ENCODE results near the gene SLC25A53.

The SLC25A53 gene, protein sequence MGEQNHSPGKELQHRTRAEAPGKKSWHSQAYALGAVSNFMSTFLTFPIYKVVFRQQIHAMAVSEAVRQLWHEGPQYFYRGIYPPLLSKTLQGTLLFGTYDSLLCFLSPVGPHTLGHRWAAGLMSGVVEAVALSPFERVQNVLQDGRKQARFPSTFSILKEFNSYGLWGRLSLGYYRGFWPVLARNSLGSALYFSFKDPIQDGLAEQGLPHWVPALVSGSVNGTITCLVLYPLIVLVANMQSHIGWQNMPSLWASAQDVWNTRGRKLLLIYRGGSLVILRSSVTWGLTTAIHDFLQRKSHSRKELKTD

DNA sequence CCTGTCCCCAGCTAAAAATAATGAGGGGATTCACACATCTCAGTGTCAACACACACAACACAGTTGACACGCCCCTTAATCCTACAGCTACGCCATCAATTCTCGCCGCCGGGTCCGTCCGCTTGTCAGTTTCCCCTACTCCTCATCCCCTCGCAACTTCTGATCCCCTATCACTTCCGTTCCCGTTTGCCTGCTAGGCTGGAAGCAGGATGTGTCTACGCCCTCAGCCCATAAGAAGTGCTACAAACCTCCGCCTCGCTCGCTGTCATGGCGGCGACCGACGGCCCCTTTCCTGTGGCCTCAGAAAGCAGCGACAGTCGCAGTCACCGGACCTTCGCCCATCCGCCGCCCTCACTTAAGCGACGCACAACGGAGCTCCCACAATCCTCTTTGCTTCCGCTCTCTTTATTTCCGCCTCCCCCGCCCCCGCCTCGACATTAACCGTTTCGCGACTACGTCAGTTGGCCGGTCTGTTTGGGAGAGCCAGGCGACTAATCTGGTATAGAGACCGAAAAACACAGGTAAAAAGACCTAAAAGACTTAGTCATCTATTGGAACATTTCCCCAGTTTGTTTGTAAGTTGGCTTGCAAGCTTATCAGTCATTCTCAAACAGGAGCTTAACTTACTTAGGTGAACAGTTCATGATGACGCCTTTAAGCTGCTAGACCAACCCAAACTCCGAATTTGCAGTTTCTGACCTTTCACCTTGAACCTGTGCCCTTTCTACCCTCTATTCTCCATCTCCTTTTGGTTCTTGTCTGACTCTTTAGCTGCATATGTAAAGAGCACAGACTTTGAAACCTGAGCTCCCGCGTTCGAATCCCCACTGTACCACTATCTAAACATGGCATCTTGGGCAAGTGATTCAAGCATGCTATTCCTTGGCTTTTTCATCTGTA is at the start of gene SLC25A53:
TSS of gene SLC25A53 (minus strand) at position 380 of the 900 bp plus-strand sequence. CDS start 51,752 bp downstream, outside the sequence.
- DNase-seq, result peak; percentile 69

DNA sequence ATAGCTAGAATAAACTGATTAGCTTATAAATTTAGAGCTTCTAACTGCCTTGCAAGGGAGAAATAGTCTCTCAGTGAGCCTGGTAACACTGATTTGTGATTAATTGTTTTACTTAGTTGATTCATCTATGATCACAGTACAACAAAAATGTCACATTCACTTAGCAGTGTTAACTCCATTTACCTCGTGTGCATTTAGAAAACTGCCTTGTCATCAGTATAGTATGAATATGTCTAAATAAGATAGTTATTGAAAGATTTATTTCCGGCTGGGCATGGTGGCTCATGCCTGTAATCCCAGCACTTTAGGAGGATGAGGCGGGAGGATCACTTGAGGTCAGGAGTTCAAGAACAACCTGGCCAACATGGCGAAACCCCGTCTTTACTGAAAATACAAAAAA is 48.7 kb upstream of the SLC25A53 start:
- DNase-seq, result no peak

DNA sequence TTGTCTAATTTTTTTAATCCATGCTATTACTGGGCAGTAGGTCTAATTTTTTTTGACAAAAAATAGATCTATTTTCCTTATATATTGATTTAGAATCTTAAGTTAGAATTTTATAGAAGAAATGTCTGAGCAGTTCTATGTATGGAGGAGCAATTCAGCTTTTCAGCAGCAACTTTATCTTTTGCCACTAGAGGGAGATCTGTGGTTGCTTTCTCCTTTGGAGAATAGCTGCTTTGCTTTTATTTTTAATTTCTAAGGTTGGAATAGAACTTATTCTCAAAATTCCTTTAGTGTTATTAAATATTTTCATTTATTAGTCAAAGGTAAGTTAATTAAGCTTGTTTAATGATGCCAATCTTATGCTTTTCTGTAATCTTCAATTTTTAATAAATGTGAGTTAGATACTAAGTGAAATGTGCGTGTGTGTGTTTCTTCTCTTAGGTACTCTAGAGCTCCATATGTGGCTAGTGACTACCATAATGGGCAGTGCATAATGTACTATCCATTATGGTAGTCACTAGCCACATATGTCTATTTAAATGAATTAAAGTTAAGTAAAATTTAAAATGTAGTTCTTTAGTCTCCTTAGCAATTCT is 38.8 kb upstream of the SLC25A53 start:
- DNase-seq, result no peak

DNA sequence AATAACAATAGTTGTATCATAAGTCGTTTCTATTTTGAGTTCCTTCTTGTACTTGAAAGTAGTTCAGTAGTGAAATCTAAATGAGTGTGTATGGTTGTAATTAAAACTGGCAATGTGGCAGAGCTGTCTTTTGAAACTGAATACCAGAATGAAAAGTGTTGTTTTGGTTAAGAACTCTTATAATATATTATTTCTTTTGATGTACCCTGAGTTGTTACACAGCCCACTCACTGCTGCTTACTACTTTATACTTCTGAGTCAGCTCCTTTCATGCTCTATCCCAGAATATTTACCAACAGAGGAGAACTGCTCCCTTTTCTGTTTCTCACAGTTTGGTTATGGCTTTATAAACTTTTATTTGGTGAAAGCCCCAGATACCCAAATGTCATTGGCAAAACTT is 38.2 kb upstream of the SLC25A53 start:
- DNase-seq, result no peak

DNA sequence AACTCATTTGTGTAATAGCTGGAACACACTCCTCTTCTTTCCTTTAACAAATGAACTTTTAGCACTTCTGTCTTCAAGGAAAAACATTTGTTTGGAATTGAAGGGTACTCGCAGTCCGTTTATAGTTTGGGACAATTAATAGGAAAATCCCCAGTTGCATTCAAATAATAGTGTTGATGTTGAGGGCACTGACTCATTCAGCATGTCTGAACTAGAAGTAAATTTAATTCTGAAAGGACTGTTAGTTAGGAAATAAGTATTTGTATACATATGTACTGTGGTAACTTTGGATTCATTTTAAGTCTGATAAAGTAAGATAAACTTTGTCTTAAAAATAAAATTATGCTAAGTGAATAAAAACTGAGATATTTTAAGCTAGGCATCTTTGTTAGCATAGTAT is 36.7 kb upstream of the SLC25A53 start:
- DNase-seq, result no peak

DNA sequence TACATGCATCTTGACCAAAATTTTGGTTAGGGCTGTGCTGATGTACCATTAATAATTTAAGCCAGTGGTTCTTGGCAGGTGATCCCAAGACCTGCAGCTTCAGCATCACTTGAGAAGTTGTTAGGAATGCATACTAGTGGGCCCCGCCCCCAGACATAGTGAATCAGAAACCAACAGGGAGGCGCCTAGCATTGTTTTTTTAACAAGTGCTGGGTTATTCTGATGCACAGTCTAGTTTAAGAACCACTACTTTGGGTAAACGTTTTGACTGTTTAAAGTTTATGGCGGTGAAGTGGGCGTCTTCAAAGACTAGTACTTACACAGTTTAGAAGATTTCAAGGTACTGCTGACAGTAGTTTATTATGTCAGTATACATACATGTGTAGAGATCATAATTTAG is 33.0 kb upstream of the SLC25A53 start:
- no peak for DNase-seq

DNA sequence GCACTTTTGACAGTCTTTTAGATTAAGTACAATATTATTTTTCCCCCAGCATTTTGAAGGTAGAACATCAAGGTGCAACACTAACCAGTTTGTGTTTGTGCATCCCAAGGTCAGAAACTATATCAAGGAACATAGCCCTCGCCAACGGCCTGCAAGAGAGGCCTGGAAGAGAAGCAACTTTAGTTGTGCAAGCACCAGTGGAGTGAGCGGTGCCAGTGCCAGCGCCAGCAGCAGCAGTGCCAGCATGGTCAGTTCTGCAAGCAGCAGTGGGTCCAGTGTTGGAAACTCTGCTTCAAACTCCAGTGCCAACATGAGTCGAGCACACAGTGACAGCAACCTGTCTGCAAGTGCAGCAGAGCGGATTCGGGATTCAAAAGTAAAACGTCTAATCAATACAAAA is 31.1 kb upstream of the SLC25A53 start:
- DNase-seq, result no peak

DNA sequence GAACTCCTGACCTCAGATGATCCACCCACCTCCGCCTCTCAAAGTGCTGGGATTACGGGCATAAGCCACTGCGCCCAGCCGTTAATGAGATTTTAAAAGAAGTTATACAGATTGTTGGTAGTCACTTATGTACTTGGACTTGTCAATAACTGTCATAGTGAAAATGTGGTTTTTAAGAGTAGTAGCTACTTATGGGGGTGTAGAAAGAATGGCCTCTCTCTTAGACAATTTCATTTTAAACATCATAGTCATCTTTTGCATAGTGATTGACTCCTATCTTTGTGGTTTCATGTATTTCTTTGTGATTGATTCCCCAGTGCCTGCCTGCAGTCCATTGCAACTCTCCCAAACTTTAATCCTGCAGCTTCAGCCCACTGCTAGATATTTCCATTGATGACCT is 26.9 kb upstream of the SLC25A53 start:
- no peak for DNase-seq

DNA sequence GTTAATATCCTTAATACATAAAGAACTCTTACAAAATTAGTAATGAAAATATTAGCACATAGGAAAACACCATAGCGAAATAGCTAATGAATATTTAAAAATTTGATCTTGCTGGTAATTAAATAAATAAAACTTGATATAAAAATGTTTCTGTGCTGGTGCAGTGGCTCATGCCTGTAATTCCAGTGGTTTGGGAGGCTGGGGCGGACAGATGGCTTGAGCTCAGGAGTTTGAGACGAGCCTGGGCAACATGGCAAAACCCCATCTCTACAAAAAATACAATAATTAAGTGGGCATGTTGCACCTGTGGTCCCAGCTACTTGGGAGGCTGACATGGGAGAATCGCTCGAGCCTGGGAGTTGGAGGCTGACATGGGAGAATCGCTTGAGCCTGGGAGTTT is 17.0 kb upstream of the SLC25A53 start:
- DNase-seq, result no peak

DNA sequence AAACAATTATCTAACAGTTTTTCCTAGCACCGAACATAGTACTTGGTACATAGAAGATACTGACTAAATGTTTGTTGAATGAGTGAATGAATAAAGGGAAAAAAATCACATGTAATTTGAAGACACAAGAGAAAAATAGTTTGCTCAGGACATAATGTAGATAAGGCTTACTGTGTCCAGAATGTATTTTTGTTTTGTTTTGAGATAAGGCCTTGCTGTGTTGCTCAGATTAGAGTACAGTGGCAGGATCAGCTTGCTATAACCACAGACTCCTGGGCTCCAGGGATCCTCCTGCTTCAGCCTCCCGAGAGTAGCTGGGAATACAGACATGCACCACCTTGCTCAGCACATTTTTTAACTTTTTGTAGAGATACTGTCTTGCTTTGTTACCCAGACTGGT is 16.0 kb upstream of the SLC25A53 start:
- no peak for DNase-seq

DNA sequence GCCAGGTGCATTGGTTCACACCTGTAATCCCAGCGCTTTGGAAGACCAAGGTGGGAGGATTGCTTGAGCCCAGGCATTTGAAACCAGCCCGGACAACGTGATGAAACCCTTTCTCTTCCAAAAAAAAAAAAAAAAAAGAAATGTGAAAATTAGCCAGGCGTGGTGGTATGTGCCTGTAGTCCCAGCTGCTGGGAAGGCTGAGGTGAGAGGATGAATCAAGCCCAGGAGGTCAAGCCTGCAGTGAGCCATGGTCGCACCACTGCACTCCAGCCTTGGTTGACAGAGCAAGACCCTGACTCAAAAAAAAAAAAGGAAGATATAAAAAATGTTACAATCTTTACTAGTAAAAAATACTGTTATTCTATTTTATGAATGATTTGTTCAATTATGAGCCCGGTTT is 15.3 kb upstream of the SLC25A53 start:
- no peak for DNase-seq

DNA sequence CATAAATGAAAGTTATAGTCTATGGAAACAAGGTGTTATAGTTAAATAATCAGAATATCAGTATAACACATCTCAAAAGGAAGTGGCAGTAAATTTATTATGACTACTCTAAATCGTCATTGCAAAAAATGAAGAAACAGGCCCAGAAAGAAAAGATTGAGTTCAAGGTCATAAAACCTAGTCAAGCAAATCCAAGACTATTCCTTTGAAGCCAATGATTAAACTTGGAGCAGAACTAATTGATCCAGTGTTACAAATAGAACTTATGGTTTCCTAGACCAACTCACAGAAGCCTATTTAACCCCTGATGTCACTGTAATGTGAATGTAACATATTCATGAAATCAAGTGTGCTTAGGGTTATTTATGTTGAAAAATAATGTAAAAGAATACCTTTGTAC is 11.3 kb upstream of the SLC25A53 start:
- no peak for DNase-seq

DNA sequence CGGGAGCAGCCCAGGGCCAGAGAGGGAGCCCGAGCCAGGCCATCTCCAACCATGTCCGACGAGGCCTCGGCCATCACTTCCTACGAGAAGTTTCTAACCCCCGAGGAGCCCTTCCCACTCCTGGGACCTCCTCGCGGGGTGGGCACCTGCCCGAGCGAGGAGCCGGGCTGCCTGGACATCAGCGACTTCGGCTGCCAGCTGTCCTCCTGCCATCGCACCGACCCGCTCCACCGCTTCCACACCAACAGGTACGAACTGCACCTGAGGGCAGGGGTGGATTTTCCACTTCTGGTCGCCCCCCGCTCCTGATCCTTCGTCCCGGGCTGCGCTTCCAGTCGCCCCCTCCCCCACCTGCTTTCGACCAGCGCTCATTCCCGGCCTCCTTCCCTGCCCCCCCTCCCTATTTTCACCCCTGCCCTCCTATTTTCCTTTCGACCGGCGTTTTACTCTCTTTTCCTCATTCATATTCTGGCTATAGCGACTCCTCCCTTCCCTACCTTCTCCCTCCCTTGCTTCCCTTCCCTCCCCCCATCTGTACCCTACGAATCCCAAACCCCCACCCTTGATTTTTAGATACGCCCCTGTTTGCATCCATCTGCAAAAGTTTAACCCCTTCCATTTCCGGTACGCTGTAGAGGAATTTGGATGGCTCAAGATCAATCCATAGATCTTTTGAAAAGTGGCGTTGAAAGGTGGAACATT is 10.1 kb upstream of the SLC25A53 start:
- no peak for DNase-seq

DNA sequence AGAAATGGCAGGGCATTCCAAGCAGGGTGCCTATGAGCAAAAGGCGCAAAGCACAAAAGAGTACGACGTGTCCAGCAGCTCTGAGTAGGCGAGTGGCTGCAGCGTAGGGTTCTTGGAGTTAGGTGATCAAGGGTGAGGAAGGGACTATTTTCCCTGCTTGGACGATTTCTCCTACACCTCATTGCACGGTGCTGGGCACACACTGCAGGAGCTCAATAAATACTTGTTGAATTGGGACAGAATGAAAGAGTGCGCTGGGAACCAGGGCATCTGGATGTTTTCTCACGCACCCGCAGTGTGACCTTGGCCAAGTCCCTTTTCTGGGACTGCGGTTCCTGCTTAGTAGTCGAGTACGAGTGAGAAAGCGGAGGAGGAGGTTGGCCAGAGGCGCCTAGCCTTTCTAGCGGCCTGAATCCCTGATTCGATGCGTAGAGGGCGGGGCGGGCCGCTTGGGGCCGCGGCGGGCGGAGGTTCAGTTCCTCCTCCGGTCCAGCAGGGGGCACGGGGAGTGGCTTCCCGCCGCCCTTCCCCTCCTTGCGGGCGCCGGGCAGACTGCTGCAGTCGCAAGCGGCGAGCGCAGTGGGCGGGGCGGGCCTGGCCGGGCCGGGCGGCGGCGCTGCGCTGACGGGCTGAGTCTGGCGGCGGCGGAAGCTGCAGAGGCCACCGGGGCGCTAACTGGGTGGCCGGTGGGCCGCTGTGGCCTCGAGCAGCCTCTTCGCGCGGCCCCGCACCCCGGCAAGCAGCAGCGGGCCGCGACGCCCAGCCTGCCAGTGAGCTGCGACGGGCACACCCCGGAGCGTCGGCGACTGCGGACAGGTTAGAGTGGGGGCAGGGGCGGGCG is 9.3 kb upstream of the SLC25A53 start, which contains the start of gene FAM199X:
TSS of gene FAM199X (plus strand) at position 560 of the 841 bp plus-strand sequence. CDS start 333 bp downstream, outside the sequence.
- peak; percentile 78 for DNase-seq

DNA sequence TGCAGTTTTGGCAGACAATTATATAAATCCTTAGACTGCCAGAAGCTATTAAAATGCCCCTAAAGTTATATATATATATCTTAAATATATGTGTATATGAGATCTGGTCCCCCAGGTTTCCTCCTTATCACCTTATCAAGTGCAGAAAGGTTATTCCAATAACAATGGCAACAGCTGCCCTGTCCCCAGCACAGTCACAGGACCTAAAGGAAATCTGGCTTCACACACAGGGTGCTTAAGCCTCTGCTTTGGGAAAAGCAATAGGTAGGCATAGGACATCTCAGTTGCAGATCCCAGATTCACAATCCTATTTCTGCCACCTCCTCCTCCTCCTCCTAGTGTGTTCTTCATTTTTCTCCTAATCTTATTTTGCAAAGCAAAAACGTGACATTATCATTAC is 5.8 kb downstream of the SLC25A53 start:
- DNase-seq, result no peak

DNA sequence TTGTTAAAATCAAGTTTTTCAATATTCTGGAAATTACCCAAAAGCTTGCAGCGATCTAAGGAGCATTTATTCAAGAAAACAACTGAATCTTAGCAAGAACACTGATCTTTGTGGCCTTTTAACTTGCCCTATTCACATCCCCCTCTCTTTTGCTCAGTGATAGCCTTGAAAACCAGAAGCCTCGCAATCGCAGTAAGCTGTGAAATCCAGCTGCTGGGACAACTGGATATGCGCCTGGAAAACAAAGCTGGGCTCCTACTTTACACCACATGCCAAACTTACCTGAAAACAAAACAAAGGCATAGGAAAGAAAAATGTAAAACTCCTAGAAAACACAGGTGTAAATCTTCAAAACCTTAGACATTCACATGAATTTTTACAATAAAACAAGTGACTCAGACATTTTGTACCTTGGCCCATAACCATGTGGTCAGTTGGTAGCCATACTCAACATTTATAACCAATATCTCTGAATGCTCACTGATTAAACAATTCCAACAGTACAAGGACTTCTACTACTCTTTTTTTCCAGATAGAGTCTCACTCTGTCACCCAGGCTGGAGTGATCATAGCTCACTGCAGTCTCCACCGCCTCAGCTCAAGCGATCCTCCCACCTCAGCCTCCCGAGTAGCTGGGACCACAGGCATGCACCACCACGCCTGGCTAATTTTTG is 15.6 kb downstream of the SLC25A53 start:
- no peak for DNase-seq

DNA sequence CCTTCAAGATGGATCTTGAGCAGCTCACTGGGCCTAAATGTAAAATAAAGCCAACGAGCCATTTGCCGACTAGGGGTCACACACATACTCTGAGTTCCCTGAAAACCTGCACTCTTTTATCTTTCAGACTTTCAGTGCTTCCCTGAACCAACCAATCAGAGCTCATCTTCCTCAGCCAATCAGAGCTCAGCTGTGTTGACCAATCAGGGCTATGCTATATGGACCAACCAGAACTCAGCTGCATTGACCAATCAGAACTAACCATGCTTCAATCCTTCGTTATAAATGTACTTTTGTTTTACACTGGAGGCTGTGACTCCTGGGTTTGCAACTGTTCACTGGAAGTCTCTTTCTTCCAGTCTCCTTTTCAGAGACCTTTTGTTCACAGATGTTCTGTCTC is 19.3 kb downstream of the SLC25A53 start:
- no peak for DNase-seq

DNA sequence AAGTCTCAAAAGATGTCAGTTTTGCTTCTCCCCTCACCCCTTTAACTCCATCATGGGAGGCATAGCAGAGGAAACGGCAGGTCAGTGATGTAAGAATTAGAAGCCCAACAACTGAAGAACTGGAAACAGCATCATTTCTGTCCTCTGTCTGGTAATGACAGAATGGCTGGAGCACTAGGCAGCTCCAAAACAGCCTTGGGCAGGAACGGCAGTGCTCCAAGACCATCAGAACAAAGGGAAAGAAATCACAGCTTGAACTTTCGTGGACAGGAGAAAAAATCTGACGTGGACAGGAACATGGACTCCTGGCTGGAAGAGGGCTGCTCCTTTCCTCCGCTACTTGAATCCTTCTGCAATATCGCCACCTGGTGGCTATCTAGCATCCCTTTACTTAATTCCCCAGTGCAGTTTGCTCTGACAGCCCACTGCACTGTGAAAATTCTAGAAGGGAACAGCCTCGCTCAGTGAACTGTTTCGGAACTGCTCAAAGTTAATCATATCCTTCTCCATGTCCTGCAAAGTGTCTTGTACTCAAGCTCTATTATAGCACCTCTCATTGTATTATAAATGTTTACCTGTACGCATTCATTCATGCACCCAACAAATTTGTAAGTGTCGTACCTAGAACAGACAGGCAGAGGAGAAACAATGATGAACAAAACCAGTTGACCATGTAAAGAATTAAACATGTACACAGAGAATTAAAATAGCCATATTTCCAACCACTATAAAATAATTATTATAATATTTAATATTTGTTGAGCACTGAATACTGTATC is 20.4 kb downstream of the SLC25A53 start:
- DNase-seq, result peak; percentile 4

DNA sequence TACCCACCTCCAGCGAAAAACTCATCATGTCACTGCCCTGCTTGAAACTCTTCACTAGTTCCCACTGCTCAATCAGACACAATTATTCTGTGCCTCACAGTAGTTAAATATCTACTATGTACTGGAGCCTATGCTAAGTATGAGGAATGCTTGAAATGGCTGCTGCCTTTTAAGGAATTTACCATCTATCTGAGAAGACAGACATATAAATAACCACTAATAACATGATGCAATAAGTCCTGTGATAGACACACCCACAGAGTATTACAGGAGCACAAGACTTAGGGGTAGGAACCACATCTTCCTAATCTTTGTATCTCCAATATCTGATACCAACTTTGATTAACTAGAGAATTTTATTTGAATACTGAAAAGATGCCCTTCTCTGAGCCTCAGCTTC is 21.1 kb downstream of the SLC25A53 start:
- DNase-seq, result no peak

DNA sequence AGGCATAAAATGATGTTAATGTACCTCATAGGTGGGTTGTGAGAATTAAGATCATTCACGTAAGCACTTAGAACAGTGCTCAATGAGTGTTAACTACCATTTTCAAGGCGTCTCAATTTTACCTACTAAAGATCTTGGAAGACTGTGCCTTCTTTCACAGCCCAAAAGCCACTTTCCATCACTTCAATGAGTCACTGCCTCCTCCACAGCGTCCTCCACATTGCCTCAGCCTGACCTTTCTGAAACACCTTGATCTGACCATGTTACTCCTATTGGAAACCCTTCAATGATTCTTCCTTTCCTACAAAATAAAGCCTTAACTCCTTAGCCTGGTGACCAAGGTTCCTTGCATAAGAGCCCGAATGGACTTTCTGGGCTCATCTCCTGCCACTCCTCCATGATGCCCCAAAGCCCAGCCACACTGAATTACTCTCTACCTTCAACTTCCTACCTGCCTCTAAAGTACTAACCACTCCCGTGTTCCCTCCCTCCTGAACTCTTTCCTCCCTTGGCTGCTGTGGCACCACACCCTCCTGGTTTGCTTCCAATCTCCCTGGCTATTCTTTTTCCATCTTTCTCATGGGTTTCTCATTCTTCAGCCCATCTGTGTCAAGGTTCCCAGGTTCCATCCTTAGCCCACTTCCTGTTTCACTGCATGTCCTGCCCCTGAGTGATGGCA is 22.1 kb downstream of the SLC25A53 start:
- no peak for DNase-seq

Data from activated effector memory CD4-positive, alpha-beta T cell treated with Interleukin-2 at 50 U/mL for 16 hours (primary cell).